Measurements from ENCODE around the gene BOC.

BOC gene, protein sequence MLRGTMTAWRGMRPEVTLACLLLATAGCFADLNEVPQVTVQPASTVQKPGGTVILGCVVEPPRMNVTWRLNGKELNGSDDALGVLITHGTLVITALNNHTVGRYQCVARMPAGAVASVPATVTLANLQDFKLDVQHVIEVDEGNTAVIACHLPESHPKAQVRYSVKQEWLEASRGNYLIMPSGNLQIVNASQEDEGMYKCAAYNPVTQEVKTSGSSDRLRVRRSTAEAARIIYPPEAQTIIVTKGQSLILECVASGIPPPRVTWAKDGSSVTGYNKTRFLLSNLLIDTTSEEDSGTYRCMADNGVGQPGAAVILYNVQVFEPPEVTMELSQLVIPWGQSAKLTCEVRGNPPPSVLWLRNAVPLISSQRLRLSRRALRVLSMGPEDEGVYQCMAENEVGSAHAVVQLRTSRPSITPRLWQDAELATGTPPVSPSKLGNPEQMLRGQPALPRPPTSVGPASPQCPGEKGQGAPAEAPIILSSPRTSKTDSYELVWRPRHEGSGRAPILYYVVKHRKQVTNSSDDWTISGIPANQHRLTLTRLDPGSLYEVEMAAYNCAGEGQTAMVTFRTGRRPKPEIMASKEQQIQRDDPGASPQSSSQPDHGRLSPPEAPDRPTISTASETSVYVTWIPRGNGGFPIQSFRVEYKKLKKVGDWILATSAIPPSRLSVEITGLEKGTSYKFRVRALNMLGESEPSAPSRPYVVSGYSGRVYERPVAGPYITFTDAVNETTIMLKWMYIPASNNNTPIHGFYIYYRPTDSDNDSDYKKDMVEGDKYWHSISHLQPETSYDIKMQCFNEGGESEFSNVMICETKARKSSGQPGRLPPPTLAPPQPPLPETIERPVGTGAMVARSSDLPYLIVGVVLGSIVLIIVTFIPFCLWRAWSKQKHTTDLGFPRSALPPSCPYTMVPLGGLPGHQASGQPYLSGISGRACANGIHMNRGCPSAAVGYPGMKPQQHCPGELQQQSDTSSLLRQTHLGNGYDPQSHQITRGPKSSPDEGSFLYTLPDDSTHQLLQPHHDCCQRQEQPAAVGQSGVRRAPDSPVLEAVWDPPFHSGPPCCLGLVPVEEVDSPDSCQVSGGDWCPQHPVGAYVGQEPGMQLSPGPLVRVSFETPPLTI

DNA sequence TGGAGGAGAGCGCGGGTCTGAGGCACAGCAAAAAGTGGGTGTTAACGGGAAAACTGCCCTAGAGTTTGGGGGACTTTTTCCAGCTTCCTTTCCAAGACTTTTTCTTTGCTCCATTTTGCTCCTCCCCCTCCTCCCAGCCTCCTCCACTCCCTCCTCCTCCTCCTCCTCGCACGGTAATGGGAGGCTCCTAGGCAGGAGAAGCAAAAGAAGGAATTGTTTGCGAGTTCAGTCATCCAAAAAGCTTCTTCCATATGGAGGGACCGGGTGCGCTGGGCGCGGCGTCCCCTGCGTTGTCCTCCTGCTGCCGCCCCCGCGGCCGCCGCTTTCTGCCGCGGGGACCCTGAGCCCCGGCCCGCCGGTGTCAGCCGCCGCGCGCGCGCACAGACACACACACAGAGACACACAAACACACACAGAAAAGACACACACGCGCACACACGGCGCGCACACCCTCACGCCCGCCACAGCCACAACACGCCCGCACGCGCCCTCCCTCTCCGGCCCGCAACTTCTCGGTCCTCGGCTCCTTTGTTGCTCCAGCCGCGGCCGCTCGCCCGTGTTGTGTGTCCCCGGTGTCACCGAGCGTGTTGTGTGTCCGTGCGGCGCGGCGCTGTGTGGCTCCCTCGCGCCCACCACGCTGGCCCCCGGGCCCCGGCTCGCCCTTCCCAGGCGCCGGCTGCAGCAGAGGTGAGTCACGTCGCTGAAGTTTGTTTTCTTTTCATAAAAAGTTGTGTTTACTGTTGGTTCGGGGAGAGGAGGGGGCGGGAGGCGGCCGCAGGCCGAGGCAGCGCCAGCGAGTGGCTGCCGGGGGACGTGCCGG lies at the start of gene BOC:
TSS of gene BOC (plus strand) at position 228 of the 820 bp plus-strand sequence. CDS start 38,246 bp downstream, outside the sequence.
- Histone ChIP-seq H3K27ac (ENCODE audit: low read length) (peak within 1 kb of the TSS; percentile 91), H3K9ac (ENCODE audit: low read length in 2 of 2) (peak within 1 kb of the TSS; percentile 93), H3K4me1 (ENCODE audit: control insufficient read depth, insufficient read depth, low read length) (peaks cover 25% of the 10 kb centered on the region), H3K27me3 (ENCODE audit: control insufficient read depth in 1 of 2, insufficient read depth in 2 of 2, low read length in 2 of 2) (no peaks in the 10 kb centered on the region), H3K9me3 (ENCODE audit: control insufficient read depth in 2 of 2, low read length in 2 of 2) (no peaks in the 10 kb centered on the region), H3K36me3 (ENCODE audit: control insufficient read depth in 2 of 2, insufficient read depth in 2 of 2, low read length in 2 of 2) (peaks cover 0 to 5% of the 10 kb centered on the region in 2 donors), H3K4me3 (ENCODE audit: low read length in 2 of 2) (peak within 1 kb of the TSS; percentile 90 to 94)

- H3K9ac ChIP-seq (ENCODE audit: low read length in 2 of 2), result no peak overlapping the region
- H3K27me3 ChIP-seq (ENCODE audit: control insufficient read depth in 1 of 2, insufficient read depth in 2 of 2, low read length in 2 of 2), result no peaks in the 10 kb centered on the region
- H3K27ac ChIP-seq (ENCODE audit: low read length), result no peak overlapping the region
- peaks cover 13% of the 10 kb centered on the region for H3K4me1 ChIP-seq (ENCODE audit: control insufficient read depth, insufficient read depth, low read length)
- H3K36me3 ChIP-seq (ENCODE audit: control insufficient read depth in 2 of 2, insufficient read depth in 2 of 2, low read length in 2 of 2), result no peaks in the 10 kb centered on the region
- no peaks in the 10 kb centered on the region for H3K9me3 ChIP-seq (ENCODE audit: control insufficient read depth in 2 of 2, low read length in 2 of 2)
- H3K4me3 ChIP-seq (ENCODE audit: low read length in 2 of 2), result no peak overlapping the region
Measured at GRCh38 chr3:113161661-113162060, 49.7 kb upstream of the BOC start.

- no peak overlapping the region for H3K27ac ChIP-seq (ENCODE audit: low read length)
- H3K36me3 ChIP-seq (ENCODE audit: control insufficient read depth in 2 of 2, insufficient read depth in 2 of 2, low read length in 2 of 2), result no peaks in the 10 kb centered on the region
- H3K9ac ChIP-seq (ENCODE audit: low read length in 2 of 2), result no peak overlapping the region
- H3K4me1 ChIP-seq (ENCODE audit: control insufficient read depth, insufficient read depth, low read length), result peaks cover 23% of the 10 kb centered on the region
- H3K9me3 ChIP-seq (ENCODE audit: control insufficient read depth in 2 of 2, low read length in 2 of 2), result no peaks in the 10 kb centered on the region
- no peaks in the 10 kb centered on the region for H3K27me3 ChIP-seq (ENCODE audit: control insufficient read depth in 1 of 2, insufficient read depth in 2 of 2, low read length in 2 of 2)
- H3K4me3 ChIP-seq (ENCODE audit: low read length in 2 of 2), result no peak overlapping the region
Measured at GRCh38 chr3:113163152-113163551, 48.2 kb upstream of the BOC start.

DNA sequence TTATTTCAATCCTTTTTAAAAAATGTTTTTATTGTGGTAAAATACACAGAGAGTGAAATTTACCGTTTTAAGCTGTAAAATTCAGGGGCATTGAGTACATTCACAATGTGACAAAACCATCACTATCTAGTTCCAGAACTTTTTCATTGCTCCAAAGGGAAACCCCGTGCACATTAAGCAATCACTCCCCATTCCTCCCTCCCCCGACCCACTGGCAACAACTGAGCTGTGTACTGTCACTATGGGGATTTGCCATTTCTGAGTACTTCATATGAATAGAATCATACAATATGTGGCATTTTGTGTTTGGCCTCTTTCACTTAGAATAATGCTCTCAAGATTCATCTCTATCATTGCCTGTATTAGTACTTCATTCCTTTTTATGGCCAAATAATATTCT lies 45.5 kb upstream of the BOC start:
- peaks cover 35% of the 10 kb centered on the region for H3K4me1 ChIP-seq (ENCODE audit: control insufficient read depth, insufficient read depth, low read length)
- H3K36me3 ChIP-seq (ENCODE audit: control insufficient read depth in 2 of 2, insufficient read depth in 2 of 2, low read length in 2 of 2), result no peaks in the 10 kb centered on the region
- H3K9me3 ChIP-seq (ENCODE audit: control insufficient read depth in 2 of 2, low read length in 2 of 2), result no peaks in the 10 kb centered on the region
- H3K4me3 ChIP-seq (ENCODE audit: low read length in 2 of 2), result no peak overlapping the region
- H3K27ac ChIP-seq (ENCODE audit: low read length), result peak overlapping the region; percentile 78
- peak overlapping the region in 1 of 2 donors; percentile 64 for H3K9ac ChIP-seq (ENCODE audit: low read length in 2 of 2)
- no peaks in the 10 kb centered on the region for H3K27me3 ChIP-seq (ENCODE audit: control insufficient read depth in 1 of 2, insufficient read depth in 2 of 2, low read length in 2 of 2)

- Histone ChIP-seq H3K4me3 (ENCODE audit: low read length in 2 of 2) (peak overlapping the region in 1 of 2 donors; percentile 55), H3K36me3 (ENCODE audit: control insufficient read depth in 2 of 2, insufficient read depth in 2 of 2, low read length in 2 of 2) (no peaks in the 10 kb centered on the region), H3K9ac (ENCODE audit: low read length in 2 of 2) (peak overlapping the region; percentile 64 to 71), H3K27ac (ENCODE audit: low read length) (peak overlapping the region; percentile 78), H3K4me1 (ENCODE audit: control insufficient read depth, insufficient read depth, low read length) (peaks cover 35% of the 10 kb centered on the region), H3K9me3 (ENCODE audit: control insufficient read depth in 2 of 2, low read length in 2 of 2) (no peaks in the 10 kb centered on the region), H3K27me3 (ENCODE audit: control insufficient read depth in 1 of 2, insufficient read depth in 2 of 2, low read length in 2 of 2) (no peaks in the 10 kb centered on the region)
Measured at GRCh38 chr3:113166357-113166718, 45.0 kb upstream of the BOC start.

GRCh38 chr3:113166719-113167492 lies 44.5 kb upstream of the BOC start:
- H3K4me1 ChIP-seq (ENCODE audit: control insufficient read depth, insufficient read depth, low read length), result peaks cover 35% of the 10 kb centered on the region
- no peaks in the 10 kb centered on the region for H3K9me3 ChIP-seq (ENCODE audit: control insufficient read depth in 2 of 2, low read length in 2 of 2)
- peak overlapping the region; percentile 18 to 55 for H3K4me3 ChIP-seq (ENCODE audit: low read length in 2 of 2)
- H3K9ac ChIP-seq (ENCODE audit: low read length in 2 of 2), result peak overlapping the region; percentile 64 to 71
- peak overlapping the region; percentile 78 for H3K27ac ChIP-seq (ENCODE audit: low read length)
- H3K36me3 ChIP-seq (ENCODE audit: control insufficient read depth in 2 of 2, insufficient read depth in 2 of 2, low read length in 2 of 2), result no peaks in the 10 kb centered on the region
- no peaks in the 10 kb centered on the region for H3K27me3 ChIP-seq (ENCODE audit: control insufficient read depth in 1 of 2, insufficient read depth in 2 of 2, low read length in 2 of 2)

DNA sequence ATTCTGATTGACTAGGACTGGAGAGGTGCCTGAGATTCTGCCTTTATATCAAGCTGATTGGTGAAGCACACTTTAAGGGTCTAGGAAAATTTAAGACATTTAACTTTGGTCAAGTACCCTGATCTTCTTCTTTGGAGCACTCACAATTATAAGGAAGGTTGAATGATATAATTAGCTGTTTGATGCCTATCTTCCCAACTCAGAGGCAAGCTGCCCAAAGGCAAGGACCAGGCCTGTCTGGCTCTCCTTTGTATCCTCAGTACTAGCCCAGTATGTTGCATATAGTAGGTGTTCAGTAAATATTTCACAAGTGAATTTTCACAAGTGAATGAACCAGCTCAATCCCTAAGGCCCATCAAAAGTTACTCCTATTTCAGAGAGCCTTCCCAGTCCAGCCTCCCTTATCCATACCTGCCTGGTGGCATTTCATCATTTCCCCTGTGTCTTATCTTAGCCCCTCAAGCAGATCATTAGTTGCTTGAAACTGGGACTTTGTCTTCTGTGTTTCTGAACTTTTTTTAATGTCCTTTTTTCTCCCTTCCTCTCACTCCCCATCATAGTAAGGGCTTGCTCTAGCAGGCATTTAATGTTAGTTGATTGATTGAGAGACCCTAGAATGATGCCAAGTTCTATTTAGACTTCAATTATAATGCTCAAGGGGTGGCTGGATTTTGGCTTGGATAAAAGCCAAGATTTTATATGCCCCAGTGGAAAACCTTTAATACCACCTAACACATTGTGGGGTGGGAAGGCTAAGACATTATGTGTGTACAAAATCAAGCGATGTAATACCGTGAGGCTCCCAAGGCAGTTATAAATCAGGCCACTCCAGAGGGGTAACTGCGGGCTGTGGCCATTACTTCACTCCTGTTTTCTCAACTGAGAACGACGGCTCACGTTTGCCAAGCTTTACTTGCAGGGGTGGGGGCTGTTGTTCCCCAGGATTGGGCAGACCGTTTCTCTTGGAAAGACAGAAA lies 43.2 kb upstream of the BOC start:
- Histone ChIP-seq H3K4me1 (ENCODE audit: control insufficient read depth, insufficient read depth, low read length) (peaks cover 35% of the 10 kb centered on the region), H3K9ac (ENCODE audit: low read length in 2 of 2) (peak overlapping the region in 1 of 2 donors; percentile 6)

DNA sequence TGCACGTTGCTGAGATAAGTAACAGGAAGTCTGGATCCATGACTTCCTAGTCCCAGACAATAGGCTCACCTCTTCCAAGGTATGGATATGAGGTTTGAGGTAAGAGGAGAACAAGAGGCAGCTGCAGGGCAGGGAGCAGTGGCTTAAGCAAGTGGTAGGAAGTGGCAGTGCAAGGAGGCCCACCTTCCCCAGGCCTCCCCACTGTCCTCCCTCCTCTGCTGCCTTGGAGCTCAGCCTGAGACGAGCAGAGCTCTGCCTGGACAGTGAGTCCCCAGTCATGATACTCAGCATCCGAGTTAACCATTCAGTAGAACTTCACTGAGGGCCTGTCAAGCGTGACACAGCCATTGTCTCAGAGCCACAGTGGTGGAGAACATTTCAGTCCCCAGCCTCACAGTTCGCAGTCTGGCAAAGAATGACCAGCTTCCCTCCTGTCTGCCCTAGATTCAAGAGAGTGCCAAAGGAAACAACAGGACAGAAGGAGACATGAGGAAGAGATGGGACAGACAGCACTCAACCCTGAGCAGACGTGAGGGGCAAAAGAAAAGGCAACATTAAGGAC lies 41.4 kb upstream of the BOC start:
- H3K4me3 ChIP-seq (ENCODE audit: low read length in 2 of 2), result no peak overlapping the region
- no peaks in the 10 kb centered on the region for H3K9me3 ChIP-seq (ENCODE audit: control insufficient read depth in 2 of 2, low read length in 2 of 2)
- no peaks in the 10 kb centered on the region for H3K36me3 ChIP-seq (ENCODE audit: control insufficient read depth in 2 of 2, insufficient read depth in 2 of 2, low read length in 2 of 2)
- H3K4me1 ChIP-seq (ENCODE audit: control insufficient read depth, insufficient read depth, low read length), result peaks cover 35% of the 10 kb centered on the region
- H3K27me3 ChIP-seq (ENCODE audit: control insufficient read depth in 1 of 2, insufficient read depth in 2 of 2, low read length in 2 of 2), result no peaks in the 10 kb centered on the region
- H3K9ac ChIP-seq (ENCODE audit: low read length in 2 of 2), result no peak overlapping the region
- no peak overlapping the region for H3K27ac ChIP-seq (ENCODE audit: low read length)

More for the DNA sequence above, 43.2 kb upstream of the BOC start:
- Histone ChIP-seq H3K9me3 (ENCODE audit: control insufficient read depth in 2 of 2, low read length in 2 of 2) (no peaks in the 10 kb centered on the region), H3K27ac (ENCODE audit: low read length) (peak overlapping the region; percentile 78), H3K27me3 (ENCODE audit: control insufficient read depth in 1 of 2, insufficient read depth in 2 of 2, low read length in 2 of 2) (no peaks in the 10 kb centered on the region), H3K4me3 (ENCODE audit: low read length in 2 of 2) (peak overlapping the region in 1 of 2 donors; percentile 8), H3K36me3 (ENCODE audit: control insufficient read depth in 2 of 2, insufficient read depth in 2 of 2, low read length in 2 of 2) (no peaks in the 10 kb centered on the region)

Data from stomach smooth muscle (tissue), 2 donors.